Measurements from ENCODE around the gene NDUFAF5.

NDUFAF5 gene

DNA sequence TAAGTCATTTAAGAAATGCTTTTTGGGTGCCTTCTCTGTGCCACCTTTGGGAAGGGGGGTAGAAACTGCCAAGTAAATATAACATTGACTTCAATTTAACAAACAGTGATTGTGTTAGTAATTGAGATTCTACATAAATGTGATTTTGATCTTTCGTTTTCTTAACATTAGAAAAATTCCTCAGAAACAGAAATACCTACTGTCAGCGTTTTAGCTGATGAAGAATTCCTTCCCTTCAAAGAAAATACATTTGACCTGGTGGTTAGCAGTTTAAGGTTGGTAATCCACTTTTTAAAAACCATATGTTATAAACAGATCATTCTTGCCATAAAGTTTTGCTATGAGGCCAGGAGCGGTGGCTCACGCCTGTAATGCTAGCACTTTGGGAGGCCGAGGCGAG is 9.8 kb downstream of the NDUFAF5 start:
- no peaks in the 10 kb centered on the region for H3K4me1 Mint-ChIP-seq
- DNase-seq (no peak), ATAC-seq (no peak)
- H3K27ac Mint-ChIP-seq = no peak overlapping the region
- no peaks in the 10 kb centered on the region for H3K27me3 Mint-ChIP-seq
- no peak overlapping the region for H3K4me3 Mint-ChIP-seq
- H3K9me3 Mint-ChIP-seq = no peaks in the 10 kb centered on the region

DNA sequence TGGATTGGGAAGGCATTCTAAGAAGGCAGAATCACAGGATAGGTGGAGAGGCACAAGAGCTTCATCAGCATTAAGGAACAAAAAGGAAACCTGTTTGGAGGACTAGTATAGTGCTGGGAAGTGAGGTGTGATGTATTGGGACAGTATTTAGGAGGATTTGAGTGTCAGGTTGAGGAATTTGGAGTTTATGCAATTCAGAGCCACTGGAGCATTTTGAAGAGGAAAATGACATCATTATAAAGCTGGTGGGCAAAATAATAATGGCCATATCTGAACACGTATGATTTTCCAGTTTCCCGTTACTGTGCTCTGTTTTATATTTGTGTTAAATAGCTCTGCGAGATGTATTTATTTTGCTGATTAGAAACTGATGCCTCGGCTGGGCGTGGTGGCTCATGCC is 14.2 kb downstream of the NDUFAF5 start:
- Mint-ChIP-seq H3K4me3 (no peak overlapping the region), H3K27ac (no peak overlapping the region), H3K9me3 (no peaks in the 10 kb centered on the region), H3K4me1 (no peaks in the 10 kb centered on the region), H3K27me3 (no peaks in the 10 kb centered on the region)
- no peak for DNase-seq
- no peak for ATAC-seq

DNA sequence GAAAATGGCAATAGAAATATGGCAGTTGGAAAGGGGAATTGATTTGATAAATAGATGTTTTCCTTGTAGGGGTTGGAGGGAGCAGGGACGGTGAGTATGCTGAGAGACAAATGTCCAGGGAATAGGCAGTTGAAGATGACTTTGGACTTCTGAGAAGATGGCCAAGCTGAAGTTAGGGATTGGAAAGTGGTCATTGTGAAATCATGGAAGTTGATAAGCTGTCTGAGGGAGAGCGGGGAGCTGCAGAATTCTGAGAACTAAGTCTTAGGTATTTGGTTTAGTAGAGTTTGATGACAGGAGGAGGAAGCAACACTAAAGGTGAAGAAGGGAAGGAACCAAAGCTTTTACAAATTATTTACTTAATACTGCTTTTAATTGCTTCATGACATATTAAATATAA is 15.1 kb downstream of the NDUFAF5 start:
- Mint-ChIP-seq H3K4me1 (no peaks in the 10 kb centered on the region), H3K9me3 (no peaks in the 10 kb centered on the region), H3K27ac (peak overlapping the region in 1 of 2 donors; percentile 34), H3K4me3 (no peak overlapping the region), H3K27me3 (no peaks in the 10 kb centered on the region)
- no peak for ATAC-seq
- DNase-seq = no peak

DNA sequence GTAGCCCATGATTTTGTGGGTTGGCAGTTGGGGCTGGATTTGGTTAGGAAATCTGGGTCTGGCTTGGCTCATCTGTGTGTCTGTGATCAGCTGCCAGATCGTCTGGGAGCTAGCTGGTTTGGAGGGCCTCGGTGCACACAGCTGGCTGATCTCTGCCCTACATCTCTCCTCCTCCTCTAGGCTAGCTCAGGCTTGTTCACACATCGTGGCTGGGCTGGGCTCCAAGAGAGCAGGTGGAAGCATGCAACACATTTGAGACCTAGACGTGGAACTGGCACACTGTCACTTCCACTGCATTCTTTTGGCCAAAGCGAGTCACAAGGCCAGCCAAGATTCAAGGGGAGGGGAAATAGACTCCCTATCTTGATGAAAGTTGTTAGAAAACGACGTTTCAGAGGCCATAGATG is 15.9 kb downstream of the NDUFAF5 start:
- H3K27ac Mint-ChIP-seq = peak overlapping the region in 1 of 2 donors; percentile 76
- no peaks in the 10 kb centered on the region for H3K27me3 Mint-ChIP-seq

DNA sequence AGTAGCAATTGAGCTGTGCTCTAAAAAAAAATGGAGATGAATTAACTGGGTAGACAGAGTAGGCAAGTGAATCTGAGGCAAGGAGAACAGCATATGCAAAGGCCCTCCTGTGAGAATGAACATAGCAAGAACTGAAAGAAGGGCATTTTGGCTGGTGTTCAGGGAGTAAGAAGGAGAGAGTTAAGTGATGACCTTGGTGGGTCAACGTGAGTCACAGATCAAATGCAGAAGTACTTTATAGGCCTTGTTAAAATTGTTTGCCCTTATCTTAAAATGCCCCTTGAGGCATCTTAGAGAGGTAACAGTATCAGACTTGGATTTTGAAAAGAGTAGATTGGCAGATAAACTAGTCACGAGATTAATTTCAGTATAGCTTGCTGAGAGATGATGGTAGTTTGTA is 24.5 kb downstream of the NDUFAF5 start:
- Mint-ChIP-seq H3K4me3 (no peak overlapping the region), H3K9me3 (no peaks in the 10 kb centered on the region), H3K27ac (no peak overlapping the region), H3K4me1 (no peaks in the 10 kb centered on the region), H3K27me3 (no peaks in the 10 kb centered on the region)
- ATAC-seq (no peak), DNase-seq (no peak)

More for the DNA sequence above, 15.9 kb downstream of the NDUFAF5 start:
- Mint-ChIP-seq H3K9me3 (no peaks in the 10 kb centered on the region), H3K4me1 (no peaks in the 10 kb centered on the region), H3K4me3 (no peak overlapping the region)
- DNase-seq (no peak), ATAC-seq (no peak)

DNA sequence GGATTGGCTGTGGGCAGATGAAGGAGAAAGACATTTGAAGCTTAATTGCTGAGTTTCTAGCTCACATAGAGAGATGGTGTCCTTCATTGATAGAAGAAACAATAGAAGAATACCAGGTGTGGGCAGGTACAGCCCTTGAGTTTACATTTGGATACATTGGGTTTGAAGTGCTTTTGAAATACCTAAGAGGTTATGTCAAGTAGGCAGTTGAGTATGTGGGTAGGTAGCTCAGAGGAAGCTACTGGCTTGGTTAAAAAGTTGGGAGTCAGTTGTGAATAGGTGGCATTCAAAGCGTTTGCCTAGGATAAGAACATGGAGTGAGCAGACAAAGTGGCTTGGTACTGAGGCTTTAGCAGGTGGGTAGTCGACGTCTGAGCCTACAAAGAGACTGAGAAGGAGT is 25.0 kb downstream of the NDUFAF5 start:
- ATAC-seq (no peak), DNase-seq (no peak)
- no peaks in the 10 kb centered on the region for H3K27me3 Mint-ChIP-seq
- no peak overlapping the region for H3K27ac Mint-ChIP-seq
- no peaks in the 10 kb centered on the region for H3K4me1 Mint-ChIP-seq
- H3K9me3 Mint-ChIP-seq = no peaks in the 10 kb centered on the region
- H3K4me3 Mint-ChIP-seq = no peak overlapping the region

DNA sequence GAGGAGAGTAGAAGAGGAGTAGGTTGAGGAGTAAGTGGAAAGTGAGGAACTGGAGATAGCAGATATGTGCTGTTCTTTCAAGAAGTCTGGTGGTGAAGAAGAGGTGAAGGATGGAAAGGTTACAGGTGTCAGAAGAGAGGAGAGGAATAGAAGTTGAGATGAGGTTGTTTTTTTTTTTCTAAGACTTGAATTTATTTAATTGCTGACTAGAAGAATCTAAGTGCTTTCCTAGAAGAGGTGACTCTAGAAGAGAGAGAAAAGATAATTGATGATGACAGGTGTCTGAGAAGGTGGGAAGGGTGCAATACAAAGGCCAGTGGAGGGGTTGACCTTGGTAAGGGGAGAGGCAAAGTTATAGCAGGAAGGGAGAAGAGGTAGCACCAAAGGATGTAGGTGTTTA is 25.6 kb downstream of the NDUFAF5 start:
- Mint-ChIP-seq H3K4me3 (no peak overlapping the region), H3K9me3 (no peaks in the 10 kb centered on the region), H3K27ac (no peak overlapping the region), H3K27me3 (no peaks in the 10 kb centered on the region), H3K4me1 (no peaks in the 10 kb centered on the region)
- ATAC-seq = no peak
- DNase-seq = no peak

DNA sequence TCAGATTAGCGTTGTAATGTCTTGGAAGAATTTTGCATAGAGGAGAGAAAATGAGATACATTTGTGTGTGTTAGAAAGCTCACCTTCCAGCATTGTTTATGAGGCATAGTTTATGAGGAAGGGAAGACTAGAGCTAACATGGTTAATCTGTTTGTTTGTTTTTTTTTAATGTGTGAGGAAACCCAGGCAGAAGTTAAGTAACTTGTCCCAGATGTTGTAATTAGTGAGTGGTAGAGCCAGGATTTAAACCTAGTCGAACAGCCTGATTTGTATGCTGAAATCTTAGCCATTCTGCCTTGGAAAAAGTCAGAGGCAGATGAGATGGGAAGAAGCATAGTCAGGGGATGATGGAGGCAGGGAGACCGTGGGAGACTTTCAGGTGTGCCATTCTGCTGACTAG is 29.1 kb downstream of the NDUFAF5 start:
- ATAC-seq = no peak
- no peak overlapping the region for H3K27ac Mint-ChIP-seq
- no peak overlapping the region for H3K4me3 Mint-ChIP-seq
- no peaks in the 10 kb centered on the region for H3K9me3 Mint-ChIP-seq
- no peak for DNase-seq
- no peaks in the 10 kb centered on the region for H3K27me3 Mint-ChIP-seq
- peaks cover 30% of the 10 kb centered on the region for H3K4me1 Mint-ChIP-seq

DNA sequence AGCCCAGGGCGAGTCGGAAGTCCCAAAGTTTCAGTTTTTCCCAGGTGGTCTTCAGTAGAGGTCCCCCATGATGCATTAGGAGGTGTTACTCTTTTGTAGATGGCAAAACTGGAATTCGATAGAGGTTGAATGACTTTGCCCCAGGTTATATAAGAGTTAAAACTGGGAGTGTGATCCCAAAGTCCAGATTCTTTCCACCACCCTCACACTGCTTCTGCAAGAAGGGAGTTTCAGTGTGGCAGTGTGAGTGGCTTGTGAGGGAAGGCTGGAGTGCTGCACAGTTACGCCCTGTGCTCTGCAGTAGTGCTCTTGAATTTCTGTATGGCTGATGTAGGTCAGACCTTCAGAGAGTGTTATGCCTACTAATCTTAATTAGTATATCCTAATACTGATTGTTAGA is 29.8 kb downstream of the NDUFAF5 start:
- ATAC-seq (no peak), DNase-seq (no peak)
- no peak overlapping the region for H3K27ac Mint-ChIP-seq
- no peaks in the 10 kb centered on the region for H3K9me3 Mint-ChIP-seq
- H3K4me3 Mint-ChIP-seq = no peak overlapping the region
- peaks cover 30% of the 10 kb centered on the region for H3K4me1 Mint-ChIP-seq
- no peaks in the 10 kb centered on the region for H3K27me3 Mint-ChIP-seq

DNA sequence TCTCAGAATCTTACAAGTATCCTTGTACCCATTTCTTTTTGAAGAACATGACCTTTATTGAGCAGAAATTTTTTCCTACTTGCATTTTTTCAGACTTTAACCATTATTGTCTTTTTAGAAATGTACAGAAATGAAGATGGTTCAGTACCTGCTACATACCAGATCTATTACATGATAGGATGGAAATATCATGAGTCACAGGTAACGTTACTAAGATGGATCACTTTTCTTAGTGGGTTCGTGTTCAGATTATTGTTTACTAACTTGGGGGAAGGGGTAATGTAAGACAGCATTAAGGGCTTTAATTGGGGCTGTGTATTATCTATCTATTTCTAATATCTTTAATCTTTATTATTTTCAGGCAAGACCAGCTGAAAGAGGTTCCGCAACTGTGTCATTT is 31.9 kb downstream of the NDUFAF5 start:
- peaks cover 30% of the 10 kb centered on the region for H3K4me1 Mint-ChIP-seq
- no peaks in the 10 kb centered on the region for H3K27me3 Mint-ChIP-seq
- DNase-seq (no peak), ATAC-seq (peak; percentile 43)
- no peaks in the 10 kb centered on the region for H3K9me3 Mint-ChIP-seq
- H3K4me3 Mint-ChIP-seq = peak overlapping the region in 1 of 2 donors; percentile 10
- peak overlapping the region; percentile 76 to 84 for H3K27ac Mint-ChIP-seq

DNA sequence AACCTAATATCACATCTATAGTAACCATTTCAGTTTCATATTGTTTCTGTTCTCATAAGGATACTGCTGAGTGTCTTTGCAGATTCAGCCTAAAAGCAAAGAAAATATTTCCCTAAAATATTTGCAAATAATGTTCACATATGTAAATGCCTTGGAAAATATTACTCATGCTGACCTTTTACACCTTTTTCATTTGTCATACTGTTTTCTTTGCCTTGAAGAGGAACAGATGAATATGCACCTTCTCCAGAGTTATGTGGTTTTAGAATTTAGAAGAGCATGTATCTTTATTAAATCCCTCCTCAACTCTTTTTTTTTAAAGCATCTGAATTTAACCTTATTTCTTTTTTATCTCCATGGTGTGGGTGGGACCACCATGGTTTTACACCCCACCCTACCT is 32.5 kb downstream of the NDUFAF5 start:
- H3K4me3 Mint-ChIP-seq = no peak overlapping the region
- peak overlapping the region; percentile 70 to 86 for H3K27ac Mint-ChIP-seq
- ATAC-seq = no peak
- DNase-seq = no peak
- H3K9me3 Mint-ChIP-seq = no peaks in the 10 kb centered on the region
- H3K27me3 Mint-ChIP-seq = no peaks in the 10 kb centered on the region
- peaks cover 30% of the 10 kb centered on the region for H3K4me1 Mint-ChIP-seq

DNA sequence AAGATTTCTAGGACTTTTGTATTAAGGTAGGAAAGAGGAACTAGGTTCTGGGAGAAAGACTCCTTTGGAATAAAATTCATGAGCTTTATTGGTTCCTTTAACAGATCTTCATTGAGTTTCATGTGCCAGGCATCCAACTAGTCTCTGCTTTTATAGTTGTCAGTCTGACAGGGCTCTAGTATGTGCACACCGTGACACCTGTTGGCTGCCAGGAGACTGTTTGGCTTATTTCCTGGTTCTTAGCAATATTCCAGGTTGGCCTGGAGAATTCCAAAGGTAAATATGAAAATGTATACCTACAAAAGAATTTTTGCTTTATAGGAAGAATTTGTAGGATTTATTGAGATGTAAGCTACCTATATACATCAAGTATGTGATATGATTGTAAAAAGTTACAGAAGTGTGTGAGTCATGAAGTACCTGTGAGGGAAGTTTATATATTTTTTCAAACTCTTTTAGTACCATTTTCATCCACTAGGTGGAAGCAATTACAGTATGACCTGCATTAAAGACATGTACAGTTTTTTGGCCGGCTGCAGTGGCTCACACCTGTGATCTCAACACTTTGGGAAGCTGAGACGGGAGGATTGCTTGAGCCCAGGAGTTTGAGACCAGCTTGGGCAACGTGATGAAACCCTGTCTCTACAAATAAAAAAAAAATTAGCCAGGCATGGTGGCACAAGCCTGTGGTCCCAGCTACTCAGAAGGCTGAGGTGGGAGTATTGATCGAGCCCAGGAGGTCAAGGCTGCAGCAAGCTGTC is 35.2 kb downstream of the NDUFAF5 start:
- H3K4me1 Mint-ChIP-seq = peaks cover 30% of the 10 kb centered on the region
- no peak overlapping the region for H3K4me3 Mint-ChIP-seq
- H3K9me3 Mint-ChIP-seq = no peaks in the 10 kb centered on the region
- no peaks in the 10 kb centered on the region for H3K27me3 Mint-ChIP-seq
- no peak overlapping the region for H3K27ac Mint-ChIP-seq
- peak; percentile 79 for ATAC-seq
- peak; percentile 8 to 13 for DNase-seq

DNA sequence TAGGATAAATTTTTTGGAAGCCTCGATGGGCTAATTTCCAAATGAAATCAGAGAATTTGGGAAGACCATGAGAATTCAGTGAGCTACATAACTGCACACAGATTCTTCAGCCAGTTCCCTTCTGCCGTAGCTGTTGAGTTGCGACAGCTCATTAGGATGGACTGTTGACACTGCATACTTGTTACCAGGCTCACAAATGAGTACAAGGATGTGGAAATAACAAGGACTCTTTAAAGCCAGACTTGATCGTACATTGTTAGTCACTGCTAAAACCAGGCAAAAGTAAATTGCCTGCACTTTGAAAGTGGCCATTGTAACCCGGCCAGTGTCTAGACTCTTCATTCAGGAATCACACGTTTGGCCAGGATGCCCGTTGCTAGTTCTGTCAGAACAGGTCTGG is 37.0 kb downstream of the NDUFAF5 start:
- H3K4me3 Mint-ChIP-seq = no peak overlapping the region
- ATAC-seq (no peak), DNase-seq (no peak)
- peaks cover 20% of the 10 kb centered on the region for H3K4me1 Mint-ChIP-seq
- no peaks in the 10 kb centered on the region for H3K9me3 Mint-ChIP-seq
- no peaks in the 10 kb centered on the region for H3K27me3 Mint-ChIP-seq
- no peak overlapping the region for H3K27ac Mint-ChIP-seq

DNA sequence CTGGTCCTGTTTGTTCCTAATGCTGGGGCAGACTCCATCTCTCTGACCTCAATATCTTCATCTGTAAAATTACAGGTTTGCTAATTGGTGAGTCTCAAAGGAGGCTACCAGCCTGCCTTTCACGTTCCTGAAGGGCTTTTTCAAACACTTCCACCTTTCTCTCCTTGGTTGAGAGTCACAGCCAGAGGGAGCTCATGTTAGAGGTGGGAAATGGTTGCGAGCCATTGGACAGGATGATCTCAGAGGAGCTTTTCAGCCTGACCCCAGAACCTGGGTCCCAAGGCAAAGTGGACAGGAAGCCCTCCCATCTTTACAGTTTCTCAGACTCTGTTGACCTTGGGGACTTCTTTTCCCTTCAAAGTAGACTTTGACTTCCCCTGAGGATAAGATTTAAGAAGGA is 37.6 kb downstream of the NDUFAF5 start:
- Mint-ChIP-seq H3K4me1 (peaks cover 14% of the 10 kb centered on the region), H3K27ac (peak overlapping the region in 1 of 2 donors; percentile 27), H3K4me3 (no peak overlapping the region), H3K9me3 (no peaks in the 10 kb centered on the region), H3K27me3 (peaks cover 4% of the 10 kb centered on the region)
- ATAC-seq (no peak), DNase-seq (no peak)

DNA sequence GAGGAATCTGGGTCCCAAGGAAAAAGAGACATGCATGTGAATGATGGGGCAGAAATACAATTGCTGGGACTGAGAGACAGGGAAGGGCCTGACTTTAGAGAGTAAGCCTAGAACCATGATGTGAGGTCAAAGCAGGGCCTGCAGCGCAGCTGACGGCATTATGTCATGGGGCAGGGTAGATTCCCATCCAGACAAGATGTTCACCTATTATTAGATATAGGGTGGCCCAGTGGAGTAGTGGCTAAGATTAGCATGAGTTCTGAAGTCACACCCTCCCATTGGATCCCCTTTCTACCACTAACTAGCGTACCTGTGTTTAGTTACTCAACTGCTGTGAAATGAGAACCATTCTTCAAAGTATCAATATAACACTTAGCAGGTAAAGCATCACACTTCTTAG is 39.6 kb downstream of the NDUFAF5 start:
- Mint-ChIP-seq H3K4me1 (no peaks in the 10 kb centered on the region), H3K27ac (no peak overlapping the region), H3K27me3 (peaks cover 13% of the 10 kb centered on the region), H3K9me3 (no peaks in the 10 kb centered on the region), H3K4me3 (no peak overlapping the region)
- ATAC-seq = no peak
- DNase-seq = no peak

DNA sequence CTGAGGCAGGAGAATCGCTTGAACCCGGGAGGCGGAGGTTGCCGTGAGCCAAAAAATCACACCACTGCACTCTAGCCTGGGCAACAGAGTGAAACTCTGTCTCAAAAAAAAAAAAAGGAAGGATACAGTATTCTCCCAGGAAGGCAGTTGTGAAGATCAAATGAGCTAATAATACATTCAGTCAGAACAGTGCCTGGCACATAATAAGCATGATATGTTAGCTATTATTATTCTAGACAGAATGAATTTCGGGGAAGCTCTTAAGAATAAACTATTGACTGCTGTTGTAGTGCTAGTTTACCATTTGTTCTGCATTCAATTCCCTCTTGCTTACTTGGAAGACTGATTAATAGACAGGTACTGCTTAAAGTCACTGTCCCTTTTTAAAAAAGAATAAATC is 40.6 kb downstream of the NDUFAF5 start:
- Mint-ChIP-seq H3K27ac (no peak overlapping the region), H3K4me3 (no peak overlapping the region), H3K4me1 (no peaks in the 10 kb centered on the region), H3K27me3 (peaks cover 19% of the 10 kb centered on the region), H3K9me3 (no peaks in the 10 kb centered on the region)
- no peak for ATAC-seq
- no peak for DNase-seq

DNA sequence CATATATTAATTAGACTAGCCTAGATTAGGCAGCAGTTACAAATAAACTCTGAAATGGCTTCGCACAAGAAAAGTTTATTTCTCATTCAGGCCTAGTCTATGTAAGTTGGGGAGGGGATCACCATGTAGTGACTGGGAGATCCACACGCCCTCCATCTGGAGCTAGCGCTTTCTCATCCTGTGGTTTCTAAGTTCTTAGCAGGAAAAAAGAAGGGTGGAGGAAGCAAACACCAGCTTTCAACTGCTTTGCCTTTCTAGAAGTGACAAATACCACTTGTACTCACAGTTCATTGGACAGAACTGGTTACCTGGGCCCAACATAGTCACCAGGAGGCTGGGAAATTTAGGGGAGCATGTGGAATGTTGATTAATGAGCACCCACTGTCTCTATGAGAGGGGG is 46.6 kb downstream of the NDUFAF5 start:
- no peak for DNase-seq
- Mint-ChIP-seq H3K4me1 (no peaks in the 10 kb centered on the region), H3K9me3 (no peaks in the 10 kb centered on the region), H3K4me3 (no peak overlapping the region), H3K27ac (no peak overlapping the region), H3K27me3 (peaks cover 24% of the 10 kb centered on the region)
- no peak for ATAC-seq

Data from stimulated activated naive CD8-positive, alpha-beta T cell treated with anti-CD3 and anti-CD28 coated beads, Interleukin-15, amount 100 ng/mL, for 72 hours (primary cell).